Lung (tissue), 16 donors: Measurements from ENCODE around the gene RGP1. TPM values are rescaled to one million over a fixed set of nuclear protein-coding genes. Genes with fewer than 3 reads are reported as not detected.
A peak's percentile ranks its signal among the peaks of the same experiment; 100 is the strongest.

Source experiments
- ATAC-seq: fragments of 200-7000 bp; cut with Tn5 transposase; one replicate; pipeline ENCODE4 v1.9.1; 2020; ENCODE audit warnings: moderate number of reproducible peaks; ENCODE audit not compliant: insufficient read depth, low FRiP score
- DNase-seq, 3 donors: peaks; one replicate each; pipeline ENCODE4 v3.0.0-alpha.2; 2013 to 2017
- H3K27ac ChIP-seq, 2 donors: one replicate each; pipeline ENCODE4 v1.5.1; 2013; ENCODE audit warnings: mild to moderate bottlenecking in 2 of 2, moderate library complexity in 2 of 2, control low read depth in 1 of 2, inconsistent platforms in 1 of 2, low read depth in 1 of 2, low read length in 1 of 2
- H3K27me3 ChIP-seq, 3 donors: one replicate each; pipeline ENCODE4 v1.5.1; 2013; ENCODE audit warnings: low read length in 2 of 3; ENCODE audit not compliant: control insufficient read depth in 3 of 3, insufficient read depth in 3 of 3
- H3K36me3 ChIP-seq, 4 donors: one replicate each; pipeline ENCODE4 v1.5.1; 2013; ENCODE audit warnings: low read length in 4 of 4, mild to moderate bottlenecking in 1 of 4, moderate library complexity in 1 of 4; ENCODE audit not compliant: control insufficient read depth in 4 of 4, insufficient read depth in 4 of 4
- H3K4me1 ChIP-seq, 5 donors: one replicate each; pipeline ENCODE4 v1.5.1; 2013; ENCODE audit warnings: low read length in 5 of 5, mild to moderate bottlenecking in 2 of 5, moderate library complexity in 1 of 5; ENCODE audit not compliant: control insufficient read depth in 5 of 5, insufficient read depth in 5 of 5
- H3K4me3 ChIP-seq: one replicate; pipeline ENCODE4 v1.5.1; 2013; ENCODE audit warnings: mild to moderate bottlenecking, control low read depth, moderate library complexity
- H3K9ac ChIP-seq, 2 donors: one replicate each; pipeline ENCODE4 v1.5.1; 2013; ENCODE audit warnings: low read length in 2 of 2, control low read depth in 1 of 2; ENCODE audit not compliant: insufficient read depth in 1 of 2
- H3K9me3 ChIP-seq, 4 donors: one replicate each; pipeline ENCODE4 v1.5.1; 2013; ENCODE audit warnings: low read length in 3 of 4, mild to moderate bottlenecking in 1 of 4, moderate library complexity in 1 of 4; ENCODE audit not compliant: control insufficient read depth in 4 of 4, insufficient read depth in 3 of 4
- WGBS, 2 donors: extraction: QIAGEN DNeasy Blood & Tissue Kit; methylation state at CpG; one replicate each; pipeline ENCODE4 v1.1.7; 2013; 5-methylcytosine and 5-hydroxymethylcytosine counted together
- long read RNA-seq, 5 donors: transcript quantifications; one replicate each; lab custom pipeline, GENCODE V29; 2026
- polyA plus RNA-seq, 2 donors: library from polyadenylated mRNA; stranded (reverse); fragments of 200-250 nt; gene quantifications; one replicate each; pipeline ENCODE4 v1.2.1, GENCODE V29; 2013
- total RNA-seq, 2 donors: library from RNA; depleted of rRNA in 1 of 2; stranded (reverse); fragments of >200 nt in 1 of 2; gene quantifications; one replicate each; pipeline ENCODE4 v1.2.1, GENCODE V29; 2014 to 2021
- TF ChIP-seq, protein P1 (sequence below): IDR thresholded peaks from 2 replicates; pipeline ENCODE4 v1.5.1; 2012; ENCODE audit warnings: mild to moderate bottlenecking; ENCODE audit errors: control extremely low read depth, extremely low read depth
- donor health status: control.
- donor health status: control.
- donor health status: Bipolar disorder and iron deficiency.
- donor health status: healthy.
- donor health status: DM: yes; HTN: yes; CAD: no.

The RGP1 gene, protein sequence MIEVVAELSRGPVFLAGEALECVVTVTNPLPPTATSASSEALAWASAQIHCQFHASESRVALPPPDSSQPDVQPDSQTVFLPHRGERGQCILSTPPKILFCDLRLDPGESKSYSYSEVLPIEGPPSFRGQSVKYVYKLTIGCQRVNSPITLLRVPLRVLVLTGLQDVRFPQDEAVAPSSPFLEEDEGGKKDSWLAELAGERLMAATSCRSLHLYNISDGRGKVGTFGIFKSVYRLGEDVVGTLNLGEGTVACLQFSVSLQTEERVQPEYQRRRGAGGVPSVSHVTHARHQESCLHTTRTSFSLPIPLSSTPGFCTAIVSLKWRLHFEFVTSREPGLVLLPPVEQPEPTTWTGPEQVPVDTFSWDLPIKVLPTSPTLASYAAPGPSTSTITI
- total RNA-seq (10 to 100 TPM; 13.0 to 33.2 TPM), polyA plus RNA-seq (10 to 100 TPM; 11.7 to 12.9 TPM)
- long read RNA-seq, donor 1, full-length matches to known transcripts: 10 of 16 reads
- long read RNA-seq, donor 1, partial matches to known transcripts: 6 of 16 reads
- long read RNA-seq, donor 1, other reads (novel, unspliced or antisense): 0 of 16 reads
- long read RNA-seq, donor 2, full-length matches to known transcripts: 2 of 2 reads
- long read RNA-seq, donor 2, partial matches to known transcripts: 0 of 2 reads
- long read RNA-seq, donor 2, other reads (novel, unspliced or antisense): 0 of 2 reads
- long read RNA-seq, donor 3, full-length matches to known transcripts: 4 of 9 reads
- long read RNA-seq, donor 3, partial matches to known transcripts: 5 of 9 reads
- long read RNA-seq, donor 3, other reads (novel, unspliced or antisense): 0 of 9 reads
- long read RNA-seq, donor 4: 0 reads
- long read RNA-seq, donor 5, full-length matches to known transcripts: 8 of 8 reads
- long read RNA-seq, donor 5, partial matches to known transcripts: 0 of 8 reads
- long read RNA-seq, donor 5, other reads (novel, unspliced or antisense): 0 of 8 reads

DNA sequence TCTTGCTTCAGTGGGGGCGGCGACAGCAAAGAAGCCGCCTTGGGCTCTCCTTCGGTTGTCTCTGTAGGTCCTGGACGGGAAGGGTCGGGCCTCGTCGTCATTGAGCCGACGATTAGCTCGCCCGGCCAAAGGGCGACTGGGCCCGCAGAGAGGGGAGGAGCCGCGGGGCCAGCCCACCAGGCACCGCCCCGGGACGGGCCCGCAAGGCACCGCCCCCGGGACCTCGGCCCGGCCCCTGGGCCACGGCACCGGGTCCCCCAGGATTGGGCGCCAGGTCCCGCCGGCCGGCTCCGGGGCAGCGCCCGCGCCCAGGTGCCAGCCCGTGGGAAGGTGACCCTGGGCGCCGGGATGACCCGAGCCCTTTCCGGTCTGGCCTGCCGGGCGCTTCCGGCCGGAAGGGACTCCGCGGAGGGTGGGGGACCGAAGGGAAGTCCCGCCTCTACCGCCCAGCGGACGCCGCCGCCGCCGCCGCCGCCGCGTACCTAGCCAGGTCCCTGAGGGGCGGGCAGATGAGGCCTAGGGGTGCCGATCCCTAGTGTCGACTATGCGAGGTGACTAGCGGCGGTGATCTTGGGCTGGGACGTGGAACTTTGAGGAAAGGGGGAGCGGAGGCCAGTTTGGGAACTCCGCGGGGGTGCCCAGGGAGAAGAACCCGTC, at the start of gene RGP1, which contains the start of gene GBA2:
Gene RGP1, plus strand, starts transcription at position 430 of the 657 bp plus-strand sequence. CDS start 469 bp downstream, outside the sequence.
Gene GBA2, minus strand, starts transcription at position 371 of the 657 bp plus-strand sequence. CDS start 524 bp downstream, outside the sequence.
- no peaks in the 10 kb centered on the region for H3K27me3 ChIP-seq
- 0 to 1% methylated on average over 33 to 69 of the region's 69 CpGs for WGBS, 2 donors
- DNase-seq (peak; percentile 77 to 81 (median 77)), ATAC-seq (peak; percentile 93)
- H3K36me3 ChIP-seq: peaks cover 10 to 40% (median 36%) of the 10 kb centered on the region in 4 donors
- H3K4me3 ChIP-seq: peak within 1 kb of the TSS; percentile 96
- no peaks in the 10 kb centered on the region for H3K9me3 ChIP-seq
- H3K4me1 ChIP-seq: peaks cover 2 to 34% (median 26%) of the 10 kb centered on the region in 5 donors
- H3K27ac ChIP-seq: peak within 1 kb of the TSS; percentile 94 to 99
- peak within 1 kb of the TSS; percentile 76 to 92 for H3K9ac ChIP-seq
- TF ChIP-seq, protein P1, sequence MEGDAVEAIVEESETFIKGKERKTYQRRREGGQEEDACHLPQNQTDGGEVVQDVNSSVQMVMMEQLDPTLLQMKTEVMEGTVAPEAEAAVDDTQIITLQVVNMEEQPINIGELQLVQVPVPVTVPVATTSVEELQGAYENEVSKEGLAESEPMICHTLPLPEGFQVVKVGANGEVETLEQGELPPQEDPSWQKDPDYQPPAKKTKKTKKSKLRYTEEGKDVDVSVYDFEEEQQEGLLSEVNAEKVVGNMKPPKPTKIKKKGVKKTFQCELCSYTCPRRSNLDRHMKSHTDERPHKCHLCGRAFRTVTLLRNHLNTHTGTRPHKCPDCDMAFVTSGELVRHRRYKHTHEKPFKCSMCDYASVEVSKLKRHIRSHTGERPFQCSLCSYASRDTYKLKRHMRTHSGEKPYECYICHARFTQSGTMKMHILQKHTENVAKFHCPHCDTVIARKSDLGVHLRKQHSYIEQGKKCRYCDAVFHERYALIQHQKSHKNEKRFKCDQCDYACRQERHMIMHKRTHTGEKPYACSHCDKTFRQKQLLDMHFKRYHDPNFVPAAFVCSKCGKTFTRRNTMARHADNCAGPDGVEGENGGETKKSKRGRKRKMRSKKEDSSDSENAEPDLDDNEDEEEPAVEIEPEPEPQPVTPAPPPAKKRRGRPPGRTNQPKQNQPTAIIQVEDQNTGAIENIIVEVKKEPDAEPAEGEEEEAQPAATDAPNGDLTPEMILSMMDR: no peak

DNA sequence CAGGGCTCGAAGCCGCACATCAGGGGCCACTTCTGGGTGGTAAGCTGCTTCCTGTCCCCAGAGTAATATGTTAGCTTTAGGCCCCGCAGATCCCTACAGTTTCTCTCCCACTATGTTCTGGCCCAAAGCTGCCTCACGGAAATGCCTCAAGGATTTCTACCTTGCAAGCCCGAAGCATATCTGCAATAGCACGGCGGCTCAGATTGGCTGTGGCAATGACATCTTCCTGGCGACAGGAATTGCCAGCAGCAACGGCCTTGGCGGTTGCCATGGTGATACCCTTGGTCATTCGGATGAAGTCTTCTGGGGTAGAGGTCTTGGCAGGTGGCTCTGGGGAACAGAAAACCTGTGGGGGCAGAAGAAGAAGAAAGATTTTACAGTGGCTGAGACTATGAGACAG, 49.1 kb upstream of the RGP1 start:
- TF ChIP-seq, protein P1: no peak
- Histone ChIP-seq H3K4me3 (no peak overlapping the region), H3K27ac (no peak overlapping the region), H3K27me3 (no peaks in the 10 kb centered on the region), H3K9ac (no peak overlapping the region), H3K36me3 (peaks cover 41 to 74% (median 71%) of the 10 kb centered on the region in 4 donors), H3K4me1 (peaks cover 0 to 2% (median 0%) of the 10 kb centered on the region in 5 donors), H3K9me3 (no peaks in the 10 kb centered on the region)
- 91 to 92% methylated on average over 11 of the region's 11 CpGs for WGBS, 2 donors
- no peak for DNase-seq
- ATAC-seq: no peak

DNA sequence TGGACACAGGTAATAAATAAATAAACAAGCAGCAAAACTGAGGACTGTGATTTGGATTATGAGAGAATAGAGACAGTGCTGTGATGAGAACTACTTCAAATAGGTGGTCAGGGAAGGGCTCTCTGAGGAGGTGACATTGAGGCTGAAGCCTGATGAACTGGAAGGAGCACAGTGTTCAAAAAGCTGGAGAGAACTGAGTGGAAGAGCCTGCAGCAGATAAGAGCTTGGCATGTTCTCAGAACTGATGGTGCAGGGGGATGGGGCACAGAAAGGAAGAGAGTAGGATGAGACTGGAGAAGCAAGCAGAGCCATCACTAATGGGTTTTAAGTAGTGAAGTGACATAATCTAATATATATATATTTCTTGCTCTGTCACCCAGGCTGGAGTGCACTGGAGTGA, 48.1 kb upstream of the RGP1 start:
- Histone ChIP-seq H3K27me3 (no peaks in the 10 kb centered on the region), H3K27ac (no peak overlapping the region), H3K4me3 (no peak overlapping the region), H3K4me1 (peaks cover 0 to 2% (median 0%) of the 10 kb centered on the region in 5 donors), H3K9me3 (no peaks in the 10 kb centered on the region), H3K9ac (no peak overlapping the region), H3K36me3 (peaks cover 42 to 82% (median 76%) of the 10 kb centered on the region in 4 donors)
- DNase-seq (no peak), ATAC-seq (no peak)
- TF ChIP-seq, protein P1: no peak
